Measurements from ENCODE around the gene SLC16A5.

- no peak for TF ChIP-seq CTCF (IDR thresholded peaks at IDR 0.05; ENCODE audit: low read length)
- no peak for TF ChIP-seq EZH2 (optimal IDR thresholded peaks at IDR 0.05; ENCODE audit: low read depth, low read length)
These were observed 42.4 kb downstream of the SLC16A5 start for GRCh38 chr17:75130059-75130631.

All from MM.1S (cell line).